ENCODE measurements around the gene PLVAP.

DNA sequence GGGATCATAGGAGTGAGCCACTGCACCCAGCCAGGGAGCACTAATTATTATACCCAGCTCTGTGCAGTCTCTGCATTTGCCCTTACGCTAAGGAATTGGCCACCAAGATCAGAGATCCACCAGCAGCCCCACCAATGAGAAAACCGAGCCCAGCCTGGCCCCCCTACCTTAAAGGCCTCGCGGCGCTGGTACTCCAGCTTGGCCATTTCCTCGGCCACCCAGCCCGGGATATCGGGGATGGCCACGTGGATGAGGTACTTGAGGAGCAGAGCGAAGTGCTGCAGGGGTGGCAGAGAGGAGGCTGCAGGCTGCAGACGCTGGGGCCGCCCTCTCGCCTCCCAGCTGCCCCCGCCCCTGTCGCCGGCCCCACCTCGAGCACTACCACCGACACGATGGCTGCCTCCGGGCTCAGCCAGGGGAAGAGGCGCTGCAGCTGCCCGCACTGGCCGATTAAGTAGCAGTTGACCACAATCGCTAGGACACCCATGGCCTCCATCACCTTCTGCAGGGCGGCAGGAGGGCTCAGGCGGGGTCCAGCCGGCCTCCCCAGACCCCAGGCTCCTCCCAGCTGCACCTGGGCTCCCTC is 50.0 kb downstream of the PLVAP start:
- TF ChIP-seq HNRNPK (IDR thresholded peaks at IDR 0.05; ENCODE audit: low read depth, low read length, poor library complexity, severe bottlenecking) (no peak), EP300 (IDR thresholded peaks at IDR 0.05; ENCODE audit: low read length) (no peak), NFRKB (IDR thresholded peaks at IDR 0.05; ENCODE audit: low read depth) (no peak), MAFG (tag; conservative IDR thresholded peaks at IDR 0.05) (no peak), ZNF23 (CRISPR knock-in tag; IDR thresholded peaks at IDR 0.05) (no peak), XRCC5 (IDR thresholded peaks at IDR 0.05; ENCODE audit: low read depth, low read length) (no peak), SMARCE1 (IDR thresholded peaks at IDR 0.05) (no peak), CBX2 (IDR thresholded peaks at IDR 0.05; ENCODE audit: insufficient read depth, low read length, poor library complexity, severe bottlenecking) (no peak)
- TF ChIP-seq, protein P1, sequence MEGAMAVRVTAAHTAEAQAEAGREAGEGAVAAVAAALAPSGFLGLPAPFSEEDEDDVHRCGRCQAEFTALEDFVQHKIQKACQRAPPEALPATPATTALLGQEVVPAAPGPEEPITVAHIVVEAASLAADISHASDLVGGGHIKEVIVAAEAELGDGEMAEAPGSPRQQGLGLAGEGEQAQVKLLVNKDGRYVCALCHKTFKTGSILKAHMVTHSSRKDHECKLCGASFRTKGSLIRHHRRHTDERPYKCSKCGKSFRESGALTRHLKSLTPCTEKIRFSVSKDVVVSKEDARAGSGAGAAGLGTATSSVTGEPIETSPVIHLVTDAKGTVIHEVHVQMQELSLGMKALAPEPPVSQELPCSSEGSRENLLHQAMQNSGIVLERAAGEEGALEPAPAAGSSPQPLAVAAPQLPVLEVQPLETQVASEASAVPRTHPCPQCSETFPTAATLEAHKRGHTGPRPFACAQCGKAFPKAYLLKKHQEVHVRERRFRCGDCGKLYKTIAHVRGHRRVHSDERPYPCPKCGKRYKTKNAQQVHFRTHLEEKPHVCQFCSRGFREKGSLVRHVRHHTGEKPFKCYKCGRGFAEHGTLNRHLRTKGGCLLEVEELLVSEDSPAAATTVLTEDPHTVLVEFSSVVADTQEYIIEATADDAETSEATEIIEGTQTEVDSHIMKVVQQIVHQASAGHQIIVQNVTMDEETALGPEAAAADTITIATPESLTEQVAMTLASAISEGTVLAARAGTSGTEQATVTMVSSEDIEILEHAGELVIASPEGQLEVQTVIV (CRISPR knock-in tag; IDR thresholded peaks at IDR 0.05; ENCODE audit: borderline replicate concordance): no peak
- TF ChIP-seq, protein P2, sequence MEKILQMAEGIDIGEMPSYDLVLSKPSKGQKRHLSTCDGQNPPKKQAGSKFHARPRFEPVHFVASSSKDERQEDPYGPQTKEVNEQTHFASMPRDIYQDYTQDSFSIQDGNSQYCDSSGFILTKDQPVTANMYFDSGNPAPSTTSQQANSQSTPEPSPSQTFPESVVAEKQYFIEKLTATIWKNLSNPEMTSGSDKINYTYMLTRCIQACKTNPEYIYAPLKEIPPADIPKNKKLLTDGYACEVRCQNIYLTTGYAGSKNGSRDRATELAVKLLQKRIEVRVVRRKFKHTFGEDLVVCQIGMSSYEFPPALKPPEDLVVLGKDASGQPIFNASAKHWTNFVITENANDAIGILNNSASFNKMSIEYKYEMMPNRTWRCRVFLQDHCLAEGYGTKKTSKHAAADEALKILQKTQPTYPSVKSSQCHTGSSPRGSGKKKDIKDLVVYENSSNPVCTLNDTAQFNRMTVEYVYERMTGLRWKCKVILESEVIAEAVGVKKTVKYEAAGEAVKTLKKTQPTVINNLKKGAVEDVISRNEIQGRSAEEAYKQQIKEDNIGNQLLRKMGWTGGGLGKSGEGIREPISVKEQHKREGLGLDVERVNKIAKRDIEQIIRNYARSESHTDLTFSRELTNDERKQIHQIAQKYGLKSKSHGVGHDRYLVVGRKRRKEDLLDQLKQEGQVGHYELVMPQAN (IDR thresholded peaks at IDR 0.05; ENCODE audit: borderline replicate concordance): no peak
- TF ChIP-seq, protein P3, sequence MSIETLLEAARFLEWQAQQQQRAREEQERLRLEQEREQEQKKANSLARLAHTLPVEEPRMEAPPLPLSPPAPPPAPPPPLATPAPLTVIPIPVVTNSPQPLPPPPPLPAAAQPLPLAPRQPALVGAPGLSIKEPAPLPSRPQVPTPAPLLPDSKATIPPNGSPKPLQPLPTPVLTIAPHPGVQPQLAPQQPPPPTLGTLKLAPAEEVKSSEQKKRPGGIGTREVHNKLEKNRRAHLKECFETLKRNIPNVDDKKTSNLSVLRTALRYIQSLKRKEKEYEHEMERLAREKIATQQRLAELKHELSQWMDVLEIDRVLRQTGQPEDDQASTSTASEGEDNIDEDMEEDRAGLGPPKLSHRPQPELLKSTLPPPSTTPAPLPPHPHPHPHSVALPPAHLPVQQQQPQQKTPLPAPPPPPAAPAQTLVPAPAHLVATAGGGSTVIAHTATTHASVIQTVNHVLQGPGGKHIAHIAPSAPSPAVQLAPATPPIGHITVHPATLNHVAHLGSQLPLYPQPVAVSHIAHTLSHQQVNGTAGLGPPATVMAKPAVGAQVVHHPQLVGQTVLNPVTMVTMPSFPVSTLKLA (conservative IDR thresholded peaks at IDR 0.05): no peak

All from K562 (cell line).